Measurements from ENCODE around the gene FANCE.
"Not testable (repeated sequence)": the region's sequence is repeated elsewhere in the genome, so short reads cannot be mapped to it uniquely, and the experiment has no call there.

The FANCE gene

DNA sequence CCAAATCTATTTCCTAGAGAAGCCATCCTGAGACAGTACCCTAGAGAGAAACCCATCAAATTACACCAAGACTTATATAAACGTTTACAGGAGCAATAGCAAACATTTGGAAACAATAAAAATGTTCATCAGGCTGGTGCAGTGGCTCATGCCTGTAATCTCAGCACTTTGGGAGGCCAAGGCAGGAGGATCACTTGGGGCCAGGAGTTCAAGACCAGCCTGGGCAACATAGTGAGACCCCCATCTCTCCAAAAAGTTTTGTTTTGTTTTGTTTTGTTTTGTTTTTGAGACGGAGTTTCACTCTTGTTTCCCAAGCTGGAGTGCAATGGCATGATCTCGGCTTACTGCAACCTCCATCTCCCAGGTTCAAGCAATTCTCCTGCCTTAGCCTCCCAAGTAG is 19.4 kb upstream of the FANCE start:
- DNase-seq = not testable (repeated sequence)

DNA sequence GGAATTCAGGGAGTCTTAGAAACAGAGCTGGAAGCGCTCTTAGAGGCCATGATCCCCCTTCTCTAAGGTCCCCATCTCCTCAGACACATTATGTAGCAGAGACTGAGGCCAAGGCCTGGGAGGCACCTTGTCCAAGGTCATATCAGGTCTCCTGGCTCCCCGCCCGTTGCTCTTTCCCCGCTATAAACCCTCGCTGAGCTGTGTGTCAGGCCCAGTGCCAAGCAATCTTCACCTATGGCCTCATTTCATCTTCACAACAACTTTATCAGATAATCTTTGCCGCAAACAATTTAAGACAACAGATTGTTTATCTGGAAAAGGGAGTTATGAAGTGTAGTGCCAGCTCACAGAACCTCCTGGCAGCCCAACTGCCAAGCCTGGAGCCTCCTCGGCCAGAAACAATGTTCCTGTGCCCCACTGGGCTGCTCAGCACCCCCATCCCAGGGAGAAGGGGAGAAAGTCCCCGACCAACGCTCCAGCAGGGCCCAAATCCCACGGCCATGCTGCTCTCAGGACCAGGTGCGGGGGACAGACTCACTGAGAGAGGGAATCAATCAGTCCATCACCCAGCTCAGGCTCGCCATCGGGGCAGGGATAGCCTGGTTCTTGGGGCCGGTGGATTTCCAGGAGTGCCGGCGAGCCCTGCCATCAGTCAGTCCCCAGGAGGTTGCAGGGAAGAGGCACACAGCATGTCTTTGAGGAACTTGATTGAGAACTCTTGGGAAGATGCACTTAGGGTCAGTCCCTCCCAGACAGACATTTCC is 16.9 kb upstream of the FANCE start:
- peak; percentile 42 for DNase-seq

DNA sequence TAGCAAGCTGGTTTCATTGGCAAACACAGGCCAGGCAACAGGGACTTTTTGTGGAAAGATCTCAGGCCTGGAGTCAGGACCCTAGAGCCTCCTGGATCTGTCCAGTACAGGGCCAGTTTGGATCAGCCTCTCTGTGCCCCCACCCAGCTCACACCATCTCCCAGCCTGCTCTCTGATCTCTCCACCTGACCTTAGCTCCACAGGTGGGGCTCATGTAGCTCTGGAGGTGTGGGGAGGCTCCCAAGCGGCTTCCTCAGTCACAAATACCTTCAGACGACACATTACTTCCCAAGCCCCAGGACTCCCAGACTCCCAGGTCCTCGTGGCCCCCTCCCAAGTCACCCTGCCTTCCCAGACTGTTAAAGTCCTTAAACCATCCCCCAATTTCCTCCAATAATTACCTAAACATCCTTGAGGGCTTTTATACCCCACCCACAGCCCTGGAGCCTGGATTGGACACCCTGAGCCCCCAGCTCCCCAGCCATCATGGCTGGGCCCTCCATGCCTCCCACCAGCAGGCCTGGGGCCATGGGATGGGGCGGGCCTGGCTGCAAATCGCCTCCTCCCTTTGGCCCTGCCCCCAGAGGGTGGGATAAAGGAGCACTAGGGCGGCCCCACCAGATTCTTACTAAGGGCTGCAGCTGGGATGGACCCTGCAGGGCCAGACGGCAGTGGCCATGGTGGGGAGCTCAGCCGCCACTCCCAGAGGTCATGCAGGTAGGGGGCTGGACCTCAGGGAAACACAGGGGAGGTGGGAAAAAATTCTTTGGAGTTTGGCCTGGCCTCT is 15.9 kb upstream of the FANCE start:
- DNase-seq = no peak

DNA sequence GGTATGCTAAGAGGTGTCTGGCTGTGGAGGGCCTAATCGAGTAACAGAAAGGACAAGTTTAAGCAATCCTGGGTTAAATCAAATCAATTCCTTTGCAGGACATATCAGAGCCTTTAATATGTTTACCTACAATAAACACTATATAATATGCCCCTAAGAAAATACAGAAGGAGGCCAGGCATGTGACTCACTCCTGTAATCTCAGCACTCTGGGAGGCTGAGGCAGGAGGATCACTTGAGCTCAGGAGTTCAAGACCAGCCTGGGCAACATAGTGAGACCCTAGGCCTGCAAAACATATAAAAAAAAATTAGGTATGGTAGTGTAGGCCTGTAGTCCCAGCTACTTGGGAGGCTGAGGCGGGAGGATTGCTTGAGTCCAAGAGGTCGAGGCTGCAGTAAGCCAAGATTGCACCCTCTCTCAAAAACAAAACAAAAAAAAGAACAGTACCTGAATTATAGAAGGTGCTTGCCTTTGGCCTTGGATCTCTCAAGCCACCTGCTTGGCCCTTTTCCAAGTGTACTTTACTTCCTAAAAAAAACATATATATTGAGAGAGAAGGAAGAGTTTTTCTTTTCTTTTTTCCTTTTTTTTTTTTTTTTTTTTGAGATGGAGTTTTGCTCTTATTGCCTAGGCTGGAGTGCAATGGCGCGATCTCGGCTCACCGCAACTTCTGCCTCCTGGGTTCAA is 13.6 kb upstream of the FANCE start:
- DNase-seq = not testable (repeated sequence)

DNA sequence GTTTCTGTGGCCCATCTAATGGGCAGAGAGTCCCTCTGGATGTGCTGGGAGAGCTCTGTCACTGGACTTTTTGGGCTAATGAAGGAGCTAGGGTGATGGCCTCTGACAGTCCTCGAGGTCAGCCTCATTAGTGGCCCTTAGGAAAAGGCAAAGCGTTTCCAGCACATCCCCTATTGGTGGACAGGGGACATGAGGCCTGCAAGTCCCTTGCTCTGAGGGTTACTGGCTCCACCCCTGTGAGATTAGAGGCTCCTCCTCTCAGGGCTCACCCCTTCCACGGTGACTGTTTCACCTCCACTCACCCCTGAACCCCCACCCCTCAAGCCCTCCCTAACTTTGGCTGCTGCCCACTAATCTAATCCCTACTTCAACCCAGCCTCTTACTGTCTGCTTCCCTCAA is 12.8 kb upstream of the FANCE start:
- no peak for DNase-seq

DNA sequence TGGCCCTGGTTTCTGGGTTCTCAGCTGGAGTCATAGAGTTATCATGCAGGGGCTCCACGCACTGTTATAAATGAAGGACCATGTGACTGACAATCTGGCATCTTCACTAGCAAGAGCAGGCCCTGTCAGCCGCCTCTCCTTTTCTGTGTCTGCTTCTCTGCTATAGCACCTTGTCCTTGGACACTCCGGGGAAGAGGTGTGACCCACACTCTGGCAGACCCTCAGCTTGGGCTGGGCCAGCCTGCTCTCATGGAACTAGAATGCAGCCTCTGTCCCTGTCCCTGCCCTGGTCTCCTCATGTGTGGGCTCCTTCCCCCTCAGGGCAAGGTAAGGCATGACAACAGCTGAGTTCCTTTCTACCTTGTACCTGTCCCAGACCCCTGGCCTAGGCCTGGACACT is 10.9 kb upstream of the FANCE start:
- no peak for DNase-seq

DNA sequence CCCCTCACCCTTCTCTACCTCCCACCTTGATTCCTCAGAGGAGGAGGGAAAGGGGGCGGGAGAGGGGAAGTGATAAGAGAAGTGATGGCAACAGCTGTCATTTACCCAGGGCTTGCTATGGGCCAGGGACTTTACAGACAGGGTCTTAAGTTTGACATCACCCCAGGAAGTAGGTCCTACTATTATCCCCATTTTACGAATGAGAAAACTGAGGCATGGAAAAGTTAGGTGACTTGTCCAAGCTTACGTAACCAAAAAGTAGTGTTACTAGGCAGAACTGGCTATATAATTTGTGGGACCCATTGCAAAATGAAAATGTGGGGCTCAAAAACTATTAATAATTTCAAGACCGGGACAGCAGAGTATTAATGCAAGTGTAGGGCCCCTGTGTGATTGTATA is 10.5 kb upstream of the FANCE start:
- DNase-seq = no peak

DNA sequence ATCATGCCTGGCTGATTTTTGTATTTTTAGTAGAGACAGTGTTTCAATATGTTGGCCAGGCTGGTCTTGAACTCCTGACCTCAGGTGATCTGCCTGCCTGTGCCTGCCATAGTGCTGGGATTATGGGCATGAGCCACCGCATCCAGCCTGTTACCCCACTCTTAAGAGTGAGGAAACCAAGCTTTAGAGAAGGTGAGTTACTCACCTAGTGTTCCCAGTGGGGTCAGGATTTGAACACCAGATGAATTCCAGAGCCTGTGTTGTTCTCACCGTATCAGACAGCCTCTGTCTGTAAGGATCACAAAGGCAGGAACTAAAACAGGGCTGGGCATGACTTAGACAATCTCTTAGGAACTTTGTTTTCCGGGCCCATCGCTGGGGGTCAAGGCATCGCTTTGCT is 9.4 kb upstream of the FANCE start:
- DNase-seq = no peak

DNA sequence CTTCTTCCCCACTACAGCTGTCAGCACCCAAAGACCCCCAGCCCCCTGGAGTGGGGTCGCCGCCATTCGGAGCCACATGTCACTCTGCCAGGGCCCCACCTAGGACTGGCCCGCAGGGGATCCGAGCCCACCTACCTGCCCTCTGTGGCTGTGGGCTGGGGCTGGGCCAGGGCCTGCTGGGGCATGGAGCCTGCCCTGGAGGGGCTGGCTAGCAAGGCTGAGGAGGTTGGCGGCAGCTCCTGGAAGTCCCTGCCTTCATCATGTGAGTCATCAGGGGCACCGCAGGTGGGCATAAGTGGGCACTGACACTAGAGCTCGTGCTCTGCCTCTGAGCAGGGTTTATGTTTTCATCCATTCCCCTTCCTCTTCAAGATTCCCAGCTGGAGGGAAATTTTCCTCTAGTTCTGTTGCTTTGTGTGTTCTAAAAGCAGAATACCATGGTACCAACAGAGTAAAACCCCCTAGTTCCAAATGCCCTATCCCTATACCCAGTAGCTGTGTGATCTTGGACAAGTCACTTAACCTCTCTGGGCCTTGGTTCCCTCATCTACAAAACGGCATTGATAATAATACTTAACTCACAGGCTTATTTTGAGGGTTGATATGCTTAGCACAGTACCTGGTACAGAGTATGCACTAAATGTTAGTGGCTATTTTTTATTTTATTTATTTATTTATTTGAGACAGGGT is 8.7 kb upstream of the FANCE start:
- no peak for DNase-seq

DNA sequence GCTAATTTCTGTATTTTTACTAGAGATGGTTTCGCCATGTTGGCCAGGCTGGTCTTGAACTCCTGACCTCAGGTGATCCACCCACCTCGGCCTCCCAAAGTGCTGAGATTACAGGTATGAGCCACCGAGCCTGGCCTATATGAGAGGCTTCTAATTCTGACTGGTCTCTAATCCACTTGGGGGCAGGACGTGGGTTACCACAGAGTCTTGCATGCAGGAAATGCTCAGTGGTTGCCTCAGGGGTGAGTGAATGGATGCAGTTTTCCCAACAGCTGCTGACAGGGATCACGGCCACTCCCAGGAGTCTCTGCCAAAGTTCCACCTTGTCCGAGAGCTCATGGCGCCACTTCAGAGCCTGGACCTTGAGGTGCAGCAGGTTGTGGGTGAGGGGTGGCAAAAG is 6.4 kb upstream of the FANCE start:
- DNase-seq = no peak

DNA sequence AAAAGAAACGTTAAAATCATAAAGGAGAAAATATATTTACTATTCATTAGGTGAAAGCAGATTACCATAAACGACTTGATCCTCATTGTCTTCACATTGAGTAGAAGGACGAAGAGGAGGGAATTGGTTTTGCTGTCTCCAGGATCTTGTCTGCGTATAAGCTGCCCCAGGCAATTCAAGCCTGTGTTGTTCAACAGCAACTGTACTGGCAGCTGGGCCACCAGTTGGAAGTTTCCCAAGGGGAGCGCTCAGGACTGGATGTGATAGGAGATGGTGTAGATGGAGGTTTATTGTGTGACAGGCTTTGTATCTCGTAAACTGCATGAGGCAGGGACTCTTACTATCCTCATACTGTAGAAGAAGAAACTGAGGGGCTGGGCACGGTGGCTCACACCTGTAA is 3.9 kb upstream of the FANCE start:
- DNase-seq = no peak

DNA sequence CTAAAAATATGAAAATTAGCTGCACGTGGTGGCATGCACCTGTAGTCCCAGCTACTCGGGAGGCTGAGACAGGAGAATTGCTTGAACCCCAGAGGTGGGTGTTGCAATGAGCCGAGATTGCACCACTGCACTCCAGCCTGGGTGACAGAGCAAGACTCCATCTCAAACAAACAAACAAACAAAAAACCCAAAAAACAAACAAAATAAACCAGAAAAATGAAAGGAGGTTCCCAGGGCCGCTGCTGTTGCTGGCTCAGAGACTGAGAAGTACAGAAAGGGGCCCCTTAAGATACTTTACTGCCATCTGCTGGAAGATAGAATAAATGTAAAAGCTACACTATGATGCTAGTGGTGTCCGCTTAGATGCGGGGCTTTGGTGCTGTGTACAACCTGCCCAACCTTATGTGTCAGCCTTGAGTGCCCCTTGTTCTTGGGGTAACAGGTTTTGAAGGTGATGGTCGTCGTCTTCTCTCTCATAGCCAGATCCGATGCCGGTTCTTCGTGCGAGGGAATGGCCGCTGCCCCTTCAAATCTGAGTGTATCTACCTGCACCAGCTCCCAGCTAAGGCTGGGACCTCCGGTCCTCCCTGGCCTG is 2.8 kb upstream of the FANCE start:
- peak; percentile 63 for DNase-seq

DNA sequence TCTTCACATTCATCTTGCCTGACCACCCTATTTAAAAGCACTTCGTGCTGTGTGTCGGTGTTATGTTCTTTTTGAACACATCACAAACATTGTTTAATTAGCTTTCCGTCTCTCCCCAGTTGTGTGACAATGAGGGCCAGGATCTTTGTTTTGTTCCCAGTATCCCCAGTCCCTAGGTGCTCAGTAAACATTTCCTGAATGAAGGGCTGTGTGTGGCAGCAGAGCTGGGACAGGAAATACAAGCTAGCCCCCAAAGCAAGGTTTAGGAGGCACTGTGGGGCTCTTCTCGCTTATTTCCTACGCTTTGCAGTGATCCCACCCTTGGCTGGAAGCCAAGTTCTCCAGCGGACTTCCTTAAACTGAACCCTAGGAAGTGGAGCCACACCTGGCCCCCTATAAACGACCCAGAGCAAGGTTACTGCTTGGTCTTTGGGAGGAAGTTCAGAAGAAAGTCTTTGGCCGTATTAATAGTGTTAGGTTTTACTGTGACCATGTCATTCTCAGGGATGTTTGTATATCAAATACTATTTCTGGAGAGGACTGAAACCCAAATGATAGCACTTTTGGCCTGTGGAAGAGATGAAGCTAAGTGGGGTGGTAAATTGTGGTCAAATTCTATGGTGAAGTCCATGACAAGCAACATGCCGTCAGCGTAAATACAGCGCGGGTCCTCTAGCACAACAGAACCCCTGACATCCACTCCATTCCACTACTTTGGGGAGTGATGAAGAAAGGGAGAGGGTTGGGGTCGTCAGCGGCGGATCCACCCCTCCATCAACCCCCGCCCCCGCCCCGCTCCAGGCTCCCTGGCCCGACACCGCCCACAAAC is 570 bp upstream of the FANCE start:
- DNase-seq = no peak

DNA sequence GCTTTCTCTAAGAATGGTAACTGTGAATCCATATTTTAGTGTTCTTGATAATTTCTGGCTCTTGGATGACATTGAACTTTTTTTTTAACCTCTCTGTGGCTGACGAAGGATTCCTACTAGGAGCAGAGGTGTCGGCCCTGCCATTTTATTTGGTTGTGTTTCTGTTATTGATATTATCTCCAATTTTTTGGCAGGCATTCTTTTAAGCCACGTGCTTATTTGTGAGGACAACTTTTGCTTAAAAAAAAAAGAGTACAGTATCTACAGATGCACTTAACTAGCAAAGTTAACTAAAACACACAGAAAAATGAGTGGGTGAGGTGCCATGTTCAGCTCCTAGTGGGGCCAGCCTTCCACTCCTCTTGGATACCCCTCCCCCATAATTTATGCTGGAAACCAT is 1.1 kb downstream of the FANCE start:
- DNase-seq = no peak

DNA sequence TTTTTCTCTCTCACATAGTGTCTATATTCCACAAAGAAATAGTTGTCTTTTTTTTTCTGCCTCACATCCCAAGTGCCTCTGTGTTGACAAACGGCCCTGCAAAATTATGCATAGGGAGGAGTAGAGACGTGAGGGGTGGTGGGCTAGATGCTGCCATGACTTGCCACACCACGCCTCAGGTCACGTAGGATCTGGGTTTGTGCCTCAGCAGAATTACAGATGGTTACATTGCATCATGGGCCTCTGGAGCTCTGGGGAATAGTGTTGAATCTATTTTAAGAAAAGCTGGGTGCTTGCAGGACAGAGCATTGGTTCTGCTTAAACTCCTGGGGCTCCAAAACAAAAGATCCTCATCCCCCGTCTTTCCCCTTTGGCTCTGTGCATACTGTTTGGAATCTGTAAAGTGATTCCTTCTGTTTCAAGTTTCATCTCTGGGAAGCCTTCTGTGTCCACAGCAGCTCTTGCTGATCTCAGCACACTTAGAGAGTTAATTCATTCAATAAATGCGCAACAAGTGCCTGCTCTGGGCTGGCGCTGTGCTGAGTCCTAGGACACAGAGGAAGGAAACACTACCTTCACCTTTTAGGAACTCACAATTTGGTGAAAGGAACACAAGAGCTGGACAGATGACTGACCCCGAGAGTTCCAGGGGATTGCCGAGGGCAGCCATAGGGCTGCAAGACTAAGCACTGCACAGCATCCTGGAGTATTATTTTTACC is 2.4 kb downstream of the FANCE start:
- no peak for DNase-seq

DNA sequence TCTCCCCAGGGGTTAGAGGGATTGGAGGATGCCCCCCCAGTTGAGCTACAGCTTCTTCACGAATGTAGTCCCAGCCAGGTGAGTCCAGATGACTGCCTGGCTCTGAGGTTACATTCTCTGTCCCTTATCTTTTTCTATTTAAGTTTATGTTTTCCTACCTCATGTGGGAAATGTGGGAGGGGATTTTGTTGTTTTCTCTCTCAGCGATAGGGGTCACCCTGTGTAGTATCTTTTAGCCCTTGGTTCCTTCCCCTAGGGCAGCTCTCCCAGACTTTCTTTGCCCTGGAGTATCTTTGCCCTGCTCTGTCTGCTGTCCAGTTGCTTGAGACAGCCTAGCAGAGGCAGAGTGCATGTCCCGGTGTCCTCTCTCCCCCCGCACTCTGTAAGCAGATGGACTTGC is 5.8 kb downstream of the FANCE start:
- no peak for DNase-seq

DNA sequence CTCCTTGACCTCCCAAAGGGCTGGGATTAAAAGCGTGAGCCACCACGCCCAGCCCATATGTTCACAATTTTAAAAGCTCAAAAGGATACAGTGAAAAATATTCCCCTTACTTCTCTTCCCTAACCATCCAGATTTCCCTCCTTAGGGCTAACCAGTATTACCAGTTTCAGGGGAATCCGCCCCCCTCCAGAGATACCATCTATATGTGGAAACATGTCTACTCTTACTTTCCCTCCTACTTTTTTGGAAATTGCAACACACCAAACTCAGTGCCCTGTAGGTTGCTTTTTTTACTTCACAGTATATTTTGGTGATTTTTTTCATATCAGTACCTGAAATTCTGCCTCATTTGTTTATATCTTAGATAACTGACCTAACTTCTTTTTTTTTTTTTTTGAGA is 9.1 kb downstream of the FANCE start:
- DNase-seq = no peak

DNA sequence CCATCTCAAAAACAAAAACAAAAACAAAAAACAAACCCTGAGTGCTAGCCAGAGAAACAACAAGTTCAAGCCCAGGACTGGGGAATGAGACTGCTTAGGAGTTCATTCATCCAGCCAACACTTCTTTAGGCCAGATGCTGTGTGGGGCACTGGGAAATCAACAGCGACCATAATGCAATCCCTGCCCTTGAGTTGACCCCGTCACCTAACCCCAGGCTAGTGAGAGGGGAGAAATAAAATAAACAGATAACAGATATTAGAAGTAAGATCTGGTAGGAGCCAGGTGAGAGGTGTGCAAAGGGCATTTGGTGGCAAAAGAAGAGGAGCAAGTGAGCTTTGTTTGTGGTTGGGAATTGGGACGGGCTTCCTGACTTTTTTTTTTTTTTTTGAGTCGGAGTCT is 11.2 kb downstream of the FANCE start:
- no peak for DNase-seq

DNA sequence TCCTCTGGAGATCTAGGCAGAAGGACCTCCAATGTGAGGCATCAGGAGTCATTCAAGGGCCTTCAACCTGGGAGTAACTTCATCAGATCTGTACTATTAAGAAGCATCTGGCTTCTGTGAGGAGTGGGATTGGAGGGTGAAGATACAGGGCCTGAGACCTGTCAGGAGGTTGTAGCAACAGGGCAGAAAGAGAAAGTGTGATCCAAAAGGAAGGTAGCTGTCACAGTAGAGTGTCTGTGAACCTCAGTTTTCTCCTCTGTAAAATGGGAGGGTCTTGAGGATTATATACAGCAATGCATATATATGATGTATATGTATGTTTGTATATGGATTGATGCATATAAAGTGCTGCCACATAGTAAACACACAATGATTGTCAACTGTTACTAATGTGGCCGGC is 13.5 kb downstream of the FANCE start:
- no peak for DNase-seq

DNA sequence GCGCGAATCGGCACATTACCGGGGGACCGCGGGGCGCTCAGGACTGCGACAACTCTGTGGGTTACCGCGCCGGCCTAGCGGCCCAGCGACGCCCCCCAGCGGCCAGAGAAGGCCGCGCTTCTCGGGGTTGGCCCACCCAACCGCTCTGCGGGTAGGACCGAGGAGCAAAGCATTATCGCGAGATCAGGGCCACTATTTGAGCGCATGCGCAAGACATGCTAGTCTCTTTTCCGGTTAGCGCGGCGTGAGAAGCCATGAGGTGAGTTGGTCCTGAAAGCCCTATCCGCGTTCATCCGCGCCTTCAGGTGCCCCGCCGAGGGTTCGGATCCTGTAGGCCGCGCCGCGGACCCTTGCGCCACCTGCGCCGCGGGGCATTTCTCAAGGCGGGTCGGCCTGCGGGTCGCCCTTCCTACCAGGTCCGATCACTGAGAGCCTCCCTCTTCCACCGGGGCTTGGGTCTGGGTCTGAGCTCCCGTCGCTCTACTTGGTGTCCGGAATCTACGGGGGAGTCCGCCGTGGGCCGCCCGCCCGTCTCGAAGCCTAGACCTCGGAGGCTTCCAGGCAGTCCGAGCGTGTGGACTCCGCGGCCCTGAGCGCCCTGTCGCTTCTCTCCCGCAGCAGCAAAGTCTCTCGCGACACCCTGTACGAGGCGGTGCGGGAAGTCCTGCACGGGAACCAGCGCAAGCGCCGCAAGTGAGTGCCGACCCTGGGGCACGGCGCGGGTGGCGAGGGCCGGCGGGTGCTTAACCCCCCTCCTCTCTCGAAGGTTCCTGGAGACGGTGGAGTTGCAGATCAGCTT is 16.2 kb downstream of the FANCE start, which contains the start of gene RPL10A:
Gene RPL10A (plus strand): TSS at position 221 of the 799 bp plus-strand sequence. CDS start 34 bp downstream, at position 255.
- peak; percentile 90 for DNase-seq
